Measurements from ENCODE around the gene RPAP3.

The RPAP3 gene

DNA sequence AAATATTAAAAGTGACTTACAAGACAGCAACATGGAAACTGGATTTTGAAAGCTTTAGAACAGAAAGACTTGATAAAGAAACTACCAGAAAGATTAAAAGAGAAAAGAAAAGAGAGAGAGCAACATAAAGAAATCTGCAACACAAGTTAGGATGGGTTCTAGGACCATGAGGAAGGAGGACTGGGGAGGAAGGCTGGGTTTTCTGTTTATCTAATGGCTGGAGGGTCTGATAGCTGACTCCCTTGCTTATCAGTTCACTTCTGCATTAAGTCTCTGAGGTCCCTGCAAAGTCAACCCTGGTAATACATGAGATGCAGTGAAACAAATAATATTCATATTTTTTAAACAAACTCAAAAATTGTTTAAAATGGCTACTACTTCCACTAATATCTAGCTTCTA lies 90.1 kb downstream of the RPAP3 start:
- Histone ChIP-seq H3K4me2 (ENCODE audit: insufficient read depth, low read length) (no peak overlapping the region), H4K20me1 (ENCODE audit: insufficient read depth, low read length) (no peaks in the 10 kb centered on the region), H2AFZ (ENCODE audit: low read depth, low read length) (no peak overlapping the region), H3K79me2 (ENCODE audit: insufficient read depth, low read length) (no peaks in the 10 kb centered on the region), H3K27me3 (ENCODE audit: insufficient read depth, low read length, poor library complexity) (no peaks in the 10 kb centered on the region), H3K27ac (ENCODE audit: low read length) (no peak overlapping the region), H3K4me1 (ENCODE audit: insufficient read depth, low read length) (no peaks in the 10 kb centered on the region), H3K9ac (ENCODE audit: low read depth, low read length) (no peak overlapping the region), H3K36me3 (ENCODE audit: insufficient read depth, low read length) (no peaks in the 10 kb centered on the region), H3K4me3 (ENCODE audit: low read depth in 1 of 2, low read length in 2 of 2) (no peak overlapping the region), H3K9me3 (ENCODE audit: insufficient read depth, low read length, severe bottlenecking) (peaks cover 12% of the 10 kb centered on the region)
- no peak for DNase-seq
- no peak for TF ChIP-seq EZH2 (IDR thresholded peaks at IDR 0.05; ENCODE audit: borderline replicate concordance, low read depth, low read length, severe bottlenecking)
- TF ChIP-seq, protein P1, sequence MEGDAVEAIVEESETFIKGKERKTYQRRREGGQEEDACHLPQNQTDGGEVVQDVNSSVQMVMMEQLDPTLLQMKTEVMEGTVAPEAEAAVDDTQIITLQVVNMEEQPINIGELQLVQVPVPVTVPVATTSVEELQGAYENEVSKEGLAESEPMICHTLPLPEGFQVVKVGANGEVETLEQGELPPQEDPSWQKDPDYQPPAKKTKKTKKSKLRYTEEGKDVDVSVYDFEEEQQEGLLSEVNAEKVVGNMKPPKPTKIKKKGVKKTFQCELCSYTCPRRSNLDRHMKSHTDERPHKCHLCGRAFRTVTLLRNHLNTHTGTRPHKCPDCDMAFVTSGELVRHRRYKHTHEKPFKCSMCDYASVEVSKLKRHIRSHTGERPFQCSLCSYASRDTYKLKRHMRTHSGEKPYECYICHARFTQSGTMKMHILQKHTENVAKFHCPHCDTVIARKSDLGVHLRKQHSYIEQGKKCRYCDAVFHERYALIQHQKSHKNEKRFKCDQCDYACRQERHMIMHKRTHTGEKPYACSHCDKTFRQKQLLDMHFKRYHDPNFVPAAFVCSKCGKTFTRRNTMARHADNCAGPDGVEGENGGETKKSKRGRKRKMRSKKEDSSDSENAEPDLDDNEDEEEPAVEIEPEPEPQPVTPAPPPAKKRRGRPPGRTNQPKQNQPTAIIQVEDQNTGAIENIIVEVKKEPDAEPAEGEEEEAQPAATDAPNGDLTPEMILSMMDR (IDR thresholded peaks at IDR 0.05; ENCODE audit: borderline replicate concordance, extremely low read depth, low read length, poor library complexity, severe bottlenecking): no peak
- ATAC-seq (ENCODE audit: insufficient read depth, low read depth): no peak

DNA sequence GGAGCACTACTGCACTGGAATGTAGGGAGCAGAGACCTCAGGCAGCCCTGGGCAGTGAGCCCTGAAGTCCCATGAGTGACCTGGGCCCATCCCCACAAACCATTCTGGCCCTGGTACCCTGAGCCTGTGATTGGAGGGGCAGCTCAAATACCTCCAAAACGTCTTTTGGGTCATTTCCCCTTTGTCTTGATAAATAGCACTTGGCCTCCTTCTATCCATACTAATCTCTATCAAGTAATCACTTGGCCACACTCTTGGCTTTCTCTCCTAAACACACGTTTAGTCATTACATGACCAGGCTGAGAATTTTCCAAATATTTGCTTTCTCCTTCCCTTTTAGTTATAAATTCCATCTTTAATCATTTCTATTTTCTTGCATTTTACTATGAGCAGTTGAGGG lies 91.3 kb downstream of the RPAP3 start:
- H3K4me2 ChIP-seq (ENCODE audit: insufficient read depth, low read length): no peak overlapping the region
- TF ChIP-seq EZH2 (IDR thresholded peaks at IDR 0.05; ENCODE audit: borderline replicate concordance, low read depth, low read length, severe bottlenecking): no peak
- TF ChIP-seq, protein P1 (IDR thresholded peaks at IDR 0.05; ENCODE audit: borderline replicate concordance, extremely low read depth, low read length, poor library complexity, severe bottlenecking): no peak
- no peaks in the 10 kb centered on the region for H3K79me2 ChIP-seq (ENCODE audit: insufficient read depth, low read length)
- H3K27me3 ChIP-seq (ENCODE audit: insufficient read depth, low read length, poor library complexity): no peaks in the 10 kb centered on the region
- no peak overlapping the region for H3K9ac ChIP-seq (ENCODE audit: low read depth, low read length)
- no peaks in the 10 kb centered on the region for H3K4me1 ChIP-seq (ENCODE audit: insufficient read depth, low read length)
- no peak overlapping the region for H3K27ac ChIP-seq (ENCODE audit: low read length)
- no peak for ATAC-seq (ENCODE audit: insufficient read depth, low read depth)
- H3K36me3 ChIP-seq (ENCODE audit: insufficient read depth, low read length): no peaks in the 10 kb centered on the region
- H2AFZ ChIP-seq (ENCODE audit: low read depth, low read length): no peak overlapping the region
- no peak overlapping the region for H3K4me3 ChIP-seq (ENCODE audit: low read depth in 1 of 2, low read length in 2 of 2)
- no peak for DNase-seq
- no peaks in the 10 kb centered on the region for H4K20me1 ChIP-seq (ENCODE audit: insufficient read depth, low read length)
- H3K9me3 ChIP-seq (ENCODE audit: insufficient read depth, low read length, severe bottlenecking): peaks cover 12% of the 10 kb centered on the region

DNA sequence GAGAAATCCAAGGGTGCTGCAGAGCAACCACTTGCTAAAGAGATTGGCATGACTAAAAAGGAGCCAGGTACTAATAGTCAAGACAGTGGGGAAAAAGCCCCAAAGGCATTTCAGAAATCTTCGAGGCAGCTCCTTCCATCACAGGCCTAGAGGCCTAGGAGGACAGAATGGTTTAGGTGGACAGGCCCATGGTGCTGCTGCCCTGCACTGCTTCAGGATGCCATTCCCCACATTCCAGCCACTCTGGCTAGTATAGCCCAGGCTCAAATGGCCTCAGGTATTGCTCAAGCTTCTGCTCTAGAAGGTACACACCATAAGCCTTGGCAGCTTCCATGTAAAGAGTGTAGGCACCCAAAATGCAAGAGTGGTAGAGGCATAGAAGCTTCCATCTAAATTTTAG lies 92.9 kb downstream of the RPAP3 start:
- Histone ChIP-seq H3K27me3 (ENCODE audit: insufficient read depth, low read length, poor library complexity) (no peaks in the 10 kb centered on the region), H3K27ac (ENCODE audit: low read length) (no peak overlapping the region), H3K79me2 (ENCODE audit: insufficient read depth, low read length) (no peaks in the 10 kb centered on the region), H3K4me2 (ENCODE audit: insufficient read depth, low read length) (no peak overlapping the region), H3K9ac (ENCODE audit: low read depth, low read length) (no peak overlapping the region), H2AFZ (ENCODE audit: low read depth, low read length) (no peak overlapping the region), H3K4me3 (ENCODE audit: low read depth in 1 of 2, low read length in 2 of 2) (no peak overlapping the region), H3K9me3 (ENCODE audit: insufficient read depth, low read length, severe bottlenecking) (peaks cover 14% of the 10 kb centered on the region), H3K4me1 (ENCODE audit: insufficient read depth, low read length) (no peaks in the 10 kb centered on the region), H3K36me3 (ENCODE audit: insufficient read depth, low read length) (no peaks in the 10 kb centered on the region), H4K20me1 (ENCODE audit: insufficient read depth, low read length) (no peaks in the 10 kb centered on the region)
- no peak for ATAC-seq (ENCODE audit: insufficient read depth, low read depth)
- TF ChIP-seq, protein P1 (IDR thresholded peaks at IDR 0.05; ENCODE audit: borderline replicate concordance, extremely low read depth, low read length, poor library complexity, severe bottlenecking): no peak
- no peak for TF ChIP-seq EZH2 (IDR thresholded peaks at IDR 0.05; ENCODE audit: borderline replicate concordance, low read depth, low read length, severe bottlenecking)
- DNase-seq: no peak

DNA sequence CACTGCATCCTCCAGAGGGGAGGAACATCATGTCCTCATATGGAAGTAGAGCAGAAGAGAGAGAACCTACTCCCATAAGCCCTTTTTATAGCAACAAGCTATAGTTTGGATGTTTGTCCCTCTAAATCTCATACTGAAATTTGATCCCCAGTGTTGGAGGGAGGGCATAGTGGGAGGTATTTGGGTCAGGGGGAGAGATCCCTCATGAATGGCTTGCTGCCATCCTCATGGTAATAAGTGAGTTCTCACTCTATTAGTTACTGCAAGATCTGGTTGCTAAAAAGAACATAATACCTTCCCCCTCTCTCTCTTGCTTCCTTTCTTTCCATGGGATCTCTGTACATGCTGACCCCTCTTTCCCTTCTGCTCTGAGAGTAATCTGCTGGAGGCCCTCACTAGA lies 93.9 kb downstream of the RPAP3 start:
- Histone ChIP-seq H2AFZ (ENCODE audit: low read depth, low read length) (no peak overlapping the region), H3K4me2 (ENCODE audit: insufficient read depth, low read length) (no peak overlapping the region), H3K9me3 (ENCODE audit: insufficient read depth, low read length, severe bottlenecking) (peaks cover 17% of the 10 kb centered on the region), H3K4me1 (ENCODE audit: insufficient read depth, low read length) (no peaks in the 10 kb centered on the region), H3K4me3 (ENCODE audit: low read depth in 1 of 2, low read length in 2 of 2) (no peak overlapping the region), H3K27me3 (ENCODE audit: insufficient read depth, low read length, poor library complexity) (no peaks in the 10 kb centered on the region), H3K9ac (ENCODE audit: low read depth, low read length) (no peak overlapping the region), H3K79me2 (ENCODE audit: insufficient read depth, low read length) (no peaks in the 10 kb centered on the region), H3K36me3 (ENCODE audit: insufficient read depth, low read length) (no peaks in the 10 kb centered on the region), H4K20me1 (ENCODE audit: insufficient read depth, low read length) (no peaks in the 10 kb centered on the region), H3K27ac (ENCODE audit: low read length) (no peak overlapping the region)
- TF ChIP-seq, protein P1 (IDR thresholded peaks at IDR 0.05; ENCODE audit: borderline replicate concordance, extremely low read depth, low read length, poor library complexity, severe bottlenecking): no peak
- TF ChIP-seq EZH2 (IDR thresholded peaks at IDR 0.05; ENCODE audit: borderline replicate concordance, low read depth, low read length, severe bottlenecking): no peak
- no peak for DNase-seq
- ATAC-seq (ENCODE audit: insufficient read depth, low read depth): no peak
